Prostate gland (tissue), 2 donors: ENCODE measurements around the gene IFNGR1. TPM values are rescaled to one million over a fixed set of nuclear protein-coding genes. Genes with fewer than 3 reads are reported as not detected.
A peak's percentile ranks its signal among the peaks of the same experiment; 100 is the strongest.

Experiments used
- DNase-seq: peaks from one replicate; pipeline ENCODE4 v3.0.0-alpha.2; 2019; ENCODE audit warnings: low spot score
- H3K27ac ChIP-seq, 2 donors: fragments of 200-600 bp; sonication (generic); 2 replicates each; pipeline ENCODE4 v1.5.1; 2017 to 2019
- H3K27me3 ChIP-seq: fragments of 200-600 bp; sonication (generic); replicated peaks from 2 replicates; pipeline ENCODE4 v1.5.1; 2019; ENCODE audit not compliant: insufficient read depth
- H3K36me3 ChIP-seq, 2 donors: fragments of 200-600 bp; sonication (generic); 1 replicate in 1 of 2; 2 replicates in 1 of 2; pipeline versions ENCODE4 v1.5.1 to v1.8.1; 2017 to 2019
- H3K4me1 ChIP-seq: fragments of 200-600 bp; sonication (generic); replicated peaks from 2 replicates; pipeline ENCODE4 v1.5.1; 2019
- H3K4me3 ChIP-seq, 2 donors: fragments of 200-600 bp; sonication (generic); 2 replicates each; pipeline ENCODE4 v1.5.1; 2017 to 2019
- H3K9me3 ChIP-seq: fragments of 200-600 bp; sonication (generic); 2 replicates; pipeline ENCODE4 v1.5.1; 2017
- CTCF ChIP-seq, 4 experiments: fragments of 200-600 bp in 2 of 4; fragments of 450-650 bp in 2 of 4; sonication (generic) in 2 of 4; IDR thresholded peaks; 1 replicate in 3 of 4; 2 replicates in 1 of 4; pipeline ENCODE4 v1.5.1; 2016 to 2019; ENCODE audit warnings: antibody characterized with exemption in 4 of 4, mild to moderate bottlenecking in 2 of 4, moderate library complexity in 2 of 4
- POLR2A ChIP-seq: fragments of 450-650 bp; IDR thresholded peaks from one replicate; pipeline ENCODE4 v1.6.1; 2016; ENCODE audit warnings: antibody characterized with exemption, mild to moderate bottlenecking
- POLR2AphosphoS5 ChIP-seq: sonication (generic); formaldehyde crosslinking; IDR thresholded peaks from one replicate; pipeline ENCODE4 v1.6.1; 2017; ENCODE audit warnings: antibody characterized with exemption
- WGBS: methylation state at CpG from one replicate; pipeline ENCODE4 v1.1.5; 2018; 5-methylcytosine and 5-hydroxymethylcytosine counted together
- intact Hi-C: fragments of 100-400 bp; cut with DNase I; formaldehyde crosslinking; loops from one replicate; pipeline ENCODE4 v1.14.2; 2022
- total RNA-seq, 2 donors: library from RNA; depleted of rRNA; stranded (reverse); fragments of >200 nt; gene quantifications; one replicate each; pipeline ENCODE4 v1.1.0, GENCODE V29; 2016

The IFNGR1 gene
- total RNA-seq = 10 to 100 TPM; 65.3 to 93.7 TPM

DNA sequence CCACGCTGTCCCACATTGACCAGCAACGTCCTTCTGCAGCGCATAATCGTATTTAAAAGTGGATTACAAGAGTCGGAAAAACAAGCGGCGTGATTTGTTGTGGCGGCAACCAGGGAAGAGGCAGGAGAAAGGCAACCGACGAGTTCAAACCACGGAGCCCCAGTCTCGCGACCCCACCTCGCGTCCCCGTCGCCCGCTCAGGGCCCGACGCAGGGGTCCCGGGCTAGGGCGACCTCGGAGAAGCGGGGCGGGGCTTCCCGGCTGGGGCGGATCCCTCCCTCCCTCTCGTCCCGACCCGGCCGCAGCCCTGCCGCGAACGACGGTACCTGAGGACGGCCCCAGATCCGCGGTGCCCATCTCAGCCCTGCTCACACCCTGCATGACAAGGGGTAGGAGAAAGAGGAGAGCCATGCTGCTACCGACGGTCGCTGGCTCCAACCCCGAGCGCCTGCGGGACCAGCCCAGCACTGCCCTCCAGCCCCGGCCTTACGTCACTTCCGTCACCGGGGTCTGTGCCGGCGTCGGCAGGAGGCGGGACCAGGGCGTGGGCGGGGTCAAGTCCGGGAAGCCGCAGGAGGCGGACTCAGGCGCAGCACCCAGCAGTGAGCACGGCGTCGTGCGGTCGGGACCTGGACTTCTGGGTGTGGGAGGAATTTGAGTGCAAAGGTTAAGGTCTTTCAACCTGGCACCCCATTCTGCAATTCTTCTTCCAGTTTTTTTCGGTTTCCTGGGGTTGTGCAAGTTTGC lies at the start of gene IFNGR1:
Gene IFNGR1 (minus strand): TSS at position 469 of the 747 bp plus-strand sequence. CDS start 58 bp downstream, at position 411.
- intact Hi-C loops = no loop called here
- Histone ChIP-seq H3K4me3 (peak within 1 kb of the TSS; percentile 72 to 94), H3K27me3 (no peaks in the 10 kb centered on the region), H3K4me1 (peaks cover 35% of the 10 kb centered on the region), H3K27ac (peak within 1 kb of the TSS; percentile 96 to 97), H3K9me3 (no peaks in the 10 kb centered on the region), H3K36me3 (no peaks in the 10 kb centered on the region)
- DNase-seq = peak; percentile 97
- peak; percentile 98 for TF ChIP-seq POLR2A
- peak in 1 of 4 experiments; percentile 22 for TF ChIP-seq CTCF (IDR thresholded peaks at IDR 0.05)
- peak; percentile 99 for TF ChIP-seq POLR2AphosphoS5
- under 1% methylated on average over 51 of the region's 64 CpGs for WGBS

DNA sequence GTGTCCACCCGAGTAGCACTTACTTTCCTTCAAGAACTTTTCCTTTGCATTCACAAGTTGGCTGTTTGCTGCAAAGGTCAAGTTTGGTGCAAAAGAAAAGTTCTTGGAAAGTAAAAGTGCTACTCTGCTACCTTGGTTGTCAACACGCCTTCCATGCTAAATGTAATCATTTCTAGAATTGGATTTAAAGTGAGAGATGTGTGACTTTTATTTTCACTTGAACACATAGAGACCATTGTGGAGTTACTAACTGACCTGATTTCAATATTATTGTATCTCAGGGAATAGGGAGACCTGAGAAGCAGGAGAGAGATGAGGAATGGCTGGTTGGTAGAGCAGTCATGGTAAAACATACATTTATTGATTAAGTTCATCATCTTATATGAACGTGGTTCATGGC lies 49.7 kb upstream of the IFNGR1 start:
- TF ChIP-seq CTCF (IDR thresholded peaks at IDR 0.05) (no peak), POLR2A (no peak), POLR2AphosphoS5 (no peak)
- no peaks in the 10 kb centered on the region for H3K36me3 ChIP-seq
- intact Hi-C loops = loop anchor here (5.0 kb wide), 1 partner anchor 172 kb away; no protein-coding TSS in a partner anchor
- H3K27ac ChIP-seq = no peak overlapping the region
- H3K4me3 ChIP-seq = no peak overlapping the region
- no peak for DNase-seq
- 91% methylated on average over 3 of the region's 3 CpGs for WGBS
- H3K9me3 ChIP-seq = no peaks in the 10 kb centered on the region
- H3K4me1 ChIP-seq = no peaks in the 10 kb centered on the region
- no peaks in the 10 kb centered on the region for H3K27me3 ChIP-seq

GRCh38 chr6:137266309-137266586 lies 47.1 kb upstream of the IFNGR1 start:
- Histone ChIP-seq H3K27me3 (no peaks in the 10 kb centered on the region), H3K36me3 (no peaks in the 10 kb centered on the region), H3K9me3 (no peaks in the 10 kb centered on the region), H3K4me1 (peaks cover 2% of the 10 kb centered on the region), H3K27ac (no peak overlapping the region), H3K4me3 (no peak overlapping the region)
- DNase-seq = no peak
- WGBS = 88% methylated on average over 4 of the region's 4 CpGs
- intact Hi-C loops = loop anchor here (5.0 kb wide), 1 partner anchor 169 kb away; no protein-coding TSS in a partner anchor
- TF ChIP-seq CTCF (IDR thresholded peaks at IDR 0.05) (no peak), POLR2A (no peak), POLR2AphosphoS5 (no peak)

- H3K27me3 ChIP-seq = no peaks in the 10 kb centered on the region
- DNase-seq = no peak
- intact Hi-C loops = loop anchor here (5.0 kb wide), 1 partner anchor 168 kb away; no protein-coding TSS in a partner anchor
- peaks cover 4% of the 10 kb centered on the region for H3K4me1 ChIP-seq
- WGBS = 46% methylated on average over 7 of the region's 7 CpGs
- no peaks in the 10 kb centered on the region for H3K9me3 ChIP-seq
- no peak overlapping the region for H3K4me3 ChIP-seq
- H3K36me3 ChIP-seq = no peaks in the 10 kb centered on the region
- H3K27ac ChIP-seq = no peak overlapping the region
- TF ChIP-seq POLR2A (no peak), CTCF (IDR thresholded peaks at IDR 0.05) (no peak), POLR2AphosphoS5 (no peak)
Observed at GRCh38 chr6:137265561-137266308, 46.5 kb upstream of the IFNGR1 start.
